ENCODE measurements around the gene MRGPRE.

Gene MRGPRE

DNA sequence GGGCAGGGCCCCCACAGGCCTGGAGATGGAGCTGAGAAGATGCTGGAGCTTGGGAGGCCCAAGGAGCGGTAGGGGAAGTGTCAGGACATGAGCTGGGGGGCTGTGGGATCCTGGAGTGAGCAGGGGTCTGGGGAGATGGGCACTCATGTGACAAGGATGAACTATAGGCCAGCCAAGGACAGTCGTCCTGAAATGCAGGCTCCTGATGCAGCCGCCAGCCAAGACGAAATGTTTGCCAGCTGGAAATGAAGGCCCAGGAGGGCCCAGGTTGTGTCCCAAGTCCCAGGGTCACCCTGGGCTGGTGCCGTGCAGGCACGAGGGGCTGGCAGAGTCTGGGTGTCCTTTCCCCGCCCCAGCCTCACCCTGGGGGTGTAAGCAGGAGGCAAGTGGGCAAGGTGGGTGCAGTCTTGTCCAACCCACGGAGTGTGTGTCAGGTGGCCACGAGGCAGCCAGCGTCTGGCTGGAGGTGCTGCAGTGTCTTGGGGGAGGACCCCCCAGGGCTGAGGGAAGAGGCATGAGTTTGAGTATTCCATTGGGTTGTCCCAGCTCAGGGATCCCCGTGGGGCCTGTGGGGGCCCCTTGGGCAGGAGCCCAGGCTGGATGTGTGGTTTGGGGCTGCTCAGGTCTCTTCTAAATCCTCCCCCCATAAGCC lies 35.0 kb downstream of the MRGPRE start:
- Histone ChIP-seq H3K27ac (ENCODE audit: low read depth, low read length) (no peak overlapping the region), H3K9me2 (replicated peaks; ENCODE audit: control insufficient read depth, low read length) (no peaks in the 10 kb centered on the region), H4K20me1 (ENCODE audit: control insufficient read depth, insufficient read depth, low read depth, low read length) (no peaks in the 10 kb centered on the region), H3F3A (ENCODE audit: control insufficient read depth, insufficient read depth) (no peaks in the 10 kb centered on the region), H3K4me2 (ENCODE audit: low read length) (no peak overlapping the region), H3K9me3 (ENCODE audit: control insufficient read depth, insufficient read depth, low read length) (no peaks in the 10 kb centered on the region), H3K27me3 (ENCODE audit: control insufficient read depth, low read length) (no peaks in the 10 kb centered on the region), H3K36me3 (ENCODE audit: control insufficient read depth, low read length) (no peaks in the 10 kb centered on the region), H3K4me3 (ENCODE audit: low read length) (no peak overlapping the region), H3K79me2 (ENCODE audit: control insufficient read depth, low read length) (no peaks in the 10 kb centered on the region), H3K4me1 (ENCODE audit: control insufficient read depth, low read length) (no peaks in the 10 kb centered on the region)
- TF ChIP-seq, protein P1, sequence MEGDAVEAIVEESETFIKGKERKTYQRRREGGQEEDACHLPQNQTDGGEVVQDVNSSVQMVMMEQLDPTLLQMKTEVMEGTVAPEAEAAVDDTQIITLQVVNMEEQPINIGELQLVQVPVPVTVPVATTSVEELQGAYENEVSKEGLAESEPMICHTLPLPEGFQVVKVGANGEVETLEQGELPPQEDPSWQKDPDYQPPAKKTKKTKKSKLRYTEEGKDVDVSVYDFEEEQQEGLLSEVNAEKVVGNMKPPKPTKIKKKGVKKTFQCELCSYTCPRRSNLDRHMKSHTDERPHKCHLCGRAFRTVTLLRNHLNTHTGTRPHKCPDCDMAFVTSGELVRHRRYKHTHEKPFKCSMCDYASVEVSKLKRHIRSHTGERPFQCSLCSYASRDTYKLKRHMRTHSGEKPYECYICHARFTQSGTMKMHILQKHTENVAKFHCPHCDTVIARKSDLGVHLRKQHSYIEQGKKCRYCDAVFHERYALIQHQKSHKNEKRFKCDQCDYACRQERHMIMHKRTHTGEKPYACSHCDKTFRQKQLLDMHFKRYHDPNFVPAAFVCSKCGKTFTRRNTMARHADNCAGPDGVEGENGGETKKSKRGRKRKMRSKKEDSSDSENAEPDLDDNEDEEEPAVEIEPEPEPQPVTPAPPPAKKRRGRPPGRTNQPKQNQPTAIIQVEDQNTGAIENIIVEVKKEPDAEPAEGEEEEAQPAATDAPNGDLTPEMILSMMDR (IDR thresholded peaks at IDR 0.05; ENCODE audit: low read depth, low read length, poor library complexity, severe bottlenecking), result no peak
- no peak for TF ChIP-seq EZH2phosphoT487 (IDR thresholded peaks at IDR 0.05; ENCODE audit: borderline replicate concordance, low read length)

DNA sequence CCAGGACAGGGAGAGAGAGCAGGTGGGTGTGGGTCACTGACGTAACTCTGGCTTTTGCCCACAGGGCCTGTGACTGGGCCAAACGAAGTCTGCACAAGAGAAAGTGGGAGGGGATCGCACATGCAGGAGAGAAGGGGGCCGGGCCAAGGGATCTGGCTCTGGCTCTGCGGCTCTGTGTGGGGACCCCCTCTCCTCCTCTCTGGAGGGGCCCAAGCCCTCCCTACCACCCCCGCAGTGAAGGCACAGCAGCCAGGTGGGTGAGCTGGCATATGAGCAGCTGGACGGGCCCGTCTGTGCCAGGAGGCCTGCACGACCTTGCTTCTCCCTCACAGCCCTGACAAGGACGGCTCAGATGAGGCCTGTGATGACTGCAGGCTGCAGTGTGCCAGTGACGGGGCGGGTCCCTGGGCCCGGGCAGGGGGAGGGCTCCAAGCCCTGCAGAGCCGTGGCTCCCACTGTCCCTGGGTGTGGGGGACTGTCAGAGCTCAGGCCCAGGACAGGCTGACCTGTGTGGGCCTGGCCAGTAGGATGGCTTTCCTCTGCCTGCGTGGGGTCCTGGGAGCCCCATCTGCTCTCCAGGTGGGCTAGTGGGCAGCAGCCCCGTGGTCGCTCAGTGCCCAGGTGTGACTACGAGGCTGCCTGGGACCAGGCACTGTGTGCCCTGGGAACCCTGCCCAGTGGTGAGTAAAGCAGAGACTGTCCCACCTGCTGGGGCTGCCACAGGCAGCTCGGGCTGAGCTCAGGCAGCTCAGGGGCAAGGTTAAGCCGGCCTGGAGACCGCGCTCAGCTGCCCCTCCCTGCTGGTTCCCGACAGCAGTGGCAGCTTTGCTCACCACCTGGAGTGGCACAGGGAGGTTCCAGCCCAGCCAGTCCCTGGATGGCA lies 35.8 kb downstream of the MRGPRE start:
- Histone ChIP-seq H4K20me1 (ENCODE audit: control insufficient read depth, insufficient read depth, low read depth, low read length) (no peaks in the 10 kb centered on the region), H3K27ac (ENCODE audit: low read depth, low read length) (no peak overlapping the region), H3K9me2 (replicated peaks; ENCODE audit: control insufficient read depth, low read length) (no peaks in the 10 kb centered on the region)

DNA sequence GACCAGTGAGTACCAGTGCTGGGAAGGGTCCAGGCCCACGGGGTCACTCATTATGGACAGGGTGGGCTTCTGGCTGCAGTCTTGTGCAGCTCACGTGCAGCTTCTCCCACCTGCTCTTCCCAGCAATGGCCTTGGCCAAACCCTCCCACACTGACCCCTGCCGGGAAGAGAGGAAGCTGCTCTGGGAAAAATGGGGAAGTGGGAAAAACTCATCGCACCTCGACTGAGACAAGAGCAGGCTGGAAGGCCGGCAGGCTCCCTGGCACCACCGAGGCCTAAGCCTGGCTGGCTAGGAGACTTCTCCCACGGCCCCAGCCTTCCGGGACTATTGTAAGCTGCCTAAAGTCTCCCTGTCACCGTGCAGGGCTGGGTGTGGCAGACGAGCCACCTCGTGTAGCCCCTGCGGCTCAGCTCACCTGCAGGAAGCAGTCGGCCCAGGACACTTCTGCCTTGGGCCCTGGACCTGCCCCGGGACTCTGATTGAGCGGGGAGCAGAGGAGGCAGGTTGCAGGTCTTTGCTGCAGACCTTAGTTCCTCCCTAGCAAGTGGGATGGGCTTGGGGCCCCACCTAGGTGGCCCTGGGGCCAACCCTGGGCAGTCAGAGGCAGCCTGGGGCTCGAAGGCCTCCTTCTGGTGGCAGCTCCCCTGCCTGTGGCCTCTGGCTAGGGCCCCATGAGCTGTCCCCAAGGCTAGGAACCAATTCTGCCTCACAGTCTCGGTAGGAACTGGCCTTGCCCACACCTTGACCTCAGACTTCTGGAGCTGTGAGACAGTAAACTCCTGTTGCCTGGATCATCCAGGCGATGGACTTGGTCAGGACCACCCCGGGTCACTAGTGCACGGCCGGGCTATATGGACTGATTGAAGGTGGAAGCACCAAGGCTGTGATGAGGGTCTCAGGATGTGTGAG lies 36.7 kb downstream of the MRGPRE start:
- H3K9me3 ChIP-seq (ENCODE audit: control insufficient read depth, insufficient read depth, low read length), result no peaks in the 10 kb centered on the region
- H3K27me3 ChIP-seq (ENCODE audit: control insufficient read depth, low read length), result no peaks in the 10 kb centered on the region
- no peaks in the 10 kb centered on the region for H3K9me2 ChIP-seq (replicated peaks; ENCODE audit: control insufficient read depth, low read length)
- H3K4me3 ChIP-seq (ENCODE audit: low read length), result no peak overlapping the region
- no peaks in the 10 kb centered on the region for H3F3A ChIP-seq (ENCODE audit: control insufficient read depth, insufficient read depth)
- H3K4me1 ChIP-seq (ENCODE audit: control insufficient read depth, low read length), result no peaks in the 10 kb centered on the region
- TF ChIP-seq, protein P1 (IDR thresholded peaks at IDR 0.05; ENCODE audit: low read depth, low read length, poor library complexity, severe bottlenecking), result peak; percentile 24
- TF ChIP-seq EZH2phosphoT487 (IDR thresholded peaks at IDR 0.05; ENCODE audit: borderline replicate concordance, low read length), result no peak
- H3K27ac ChIP-seq (ENCODE audit: low read depth, low read length), result no peak overlapping the region
- H3K36me3 ChIP-seq (ENCODE audit: control insufficient read depth, low read length), result no peaks in the 10 kb centered on the region
- H4K20me1 ChIP-seq (ENCODE audit: control insufficient read depth, insufficient read depth, low read depth, low read length), result no peaks in the 10 kb centered on the region
- no peak overlapping the region for H3K4me2 ChIP-seq (ENCODE audit: low read length)
- H3K79me2 ChIP-seq (ENCODE audit: control insufficient read depth, low read length), result no peaks in the 10 kb centered on the region

More for the DNA sequence above, 35.8 kb downstream of the MRGPRE start:
- H3F3A ChIP-seq (ENCODE audit: control insufficient read depth, insufficient read depth), result no peaks in the 10 kb centered on the region
- H3K36me3 ChIP-seq (ENCODE audit: control insufficient read depth, low read length), result no peaks in the 10 kb centered on the region
- H3K27me3 ChIP-seq (ENCODE audit: control insufficient read depth, low read length), result no peaks in the 10 kb centered on the region
- no peak overlapping the region for H3K4me2 ChIP-seq (ENCODE audit: low read length)
- H3K9me3 ChIP-seq (ENCODE audit: control insufficient read depth, insufficient read depth, low read length), result no peaks in the 10 kb centered on the region
- H3K79me2 ChIP-seq (ENCODE audit: control insufficient read depth, low read length), result no peaks in the 10 kb centered on the region
- no peak overlapping the region for H3K4me3 ChIP-seq (ENCODE audit: low read length)
- H3K4me1 ChIP-seq (ENCODE audit: control insufficient read depth, low read length), result no peaks in the 10 kb centered on the region
- TF ChIP-seq, protein P1 (IDR thresholded peaks at IDR 0.05; ENCODE audit: low read depth, low read length, poor library complexity, severe bottlenecking), result no peak
- no peak for TF ChIP-seq EZH2phosphoT487 (IDR thresholded peaks at IDR 0.05; ENCODE audit: borderline replicate concordance, low read length)
